Panc1 (cell line): Measurements from ENCODE around the gene ZNF74. TPM values are rescaled to one million over a fixed set of nuclear protein-coding genes. Genes with fewer than 3 reads are reported as not detected.

Experiments used
- ATAC-seq: fragments of 200-7000 bp; cut with Tn5 transposase; 2 replicates; pipeline ENCODE4 v1.9.1; 2020; ENCODE audit warnings: mild to moderate bottlenecking, moderate library complexity
- BruUV-seq: library from RNA; stranded (reverse); fragments of 400-500 nt; replicated peaks from 2 replicates; lab custom pipeline; 2021; lab: Mats Ljungman, UMichigan
- CTCF ChIA-PET: fragments of 300-600 bp; sonication (Branson Sonifier 250); formaldehyde crosslinking; loops from one replicate; lab custom pipeline; 2022; ENCODE audit warnings: antibody characterized with exemption; lab: Charles Lee
- POLR2A ChIA-PET: fragments of 300-600 bp; sonication (Branson Sonifier 250); formaldehyde crosslinking; loops from one replicate; lab custom pipeline; 2022; ENCODE audit warnings: antibody characterized with exemption; lab: Charles Lee
- DNase-seq: peaks from one replicate; pipeline ENCODE4 v3.0.0-alpha.2; 2010; ENCODE audit warnings: low read depth, low spot score
- H3K27ac ChIP-seq: 2 replicates; pipeline ENCODE4 v1.5.1; 2011; ENCODE audit warnings: mild to moderate bottlenecking, low read length, inconsistent platforms
- H3K27me3 ChIP-seq: fragments of 200-500 bp; sonication (Bioruptor generic); 2 replicates; pipeline ENCODE4 v1.6.0; 2014; ENCODE audit warnings: low read length, inconsistent platforms; ENCODE audit not compliant: control insufficient read depth, insufficient read depth
- H3K36me3 ChIP-seq: fragments of 200-500 bp; sonication (Bioruptor generic); 2 replicates; pipeline ENCODE4 v1.5.1; 2014; ENCODE audit warnings: inconsistent platforms, mild to moderate bottlenecking, low read length, moderate library complexity; ENCODE audit not compliant: control insufficient read depth, insufficient read depth
- H3K4me1 ChIP-seq: 2 replicates; pipeline ENCODE4 v1.5.1; 2011; ENCODE audit warnings: inconsistent platforms, mild to moderate bottlenecking, low read length, moderate library complexity; ENCODE audit not compliant: control insufficient read depth, insufficient read depth
- H3K4me3 ChIP-seq, 2 experiments: 2 replicates each; pipeline ENCODE4 v1.5.1; 2011 to 2012; ENCODE audit warnings: low read depth in 2 of 2, low read length in 2 of 2, mild to moderate bottlenecking in 2 of 2, inconsistent platforms in 1 of 2, moderate library complexity in 1 of 2
- H3K9me3 ChIP-seq: fragments of 200-500 bp; sonication (Bioruptor generic); 2 replicates; pipeline ENCODE4 v1.5.1; 2014; ENCODE audit warnings: low read depth, mild to moderate bottlenecking, inconsistent platforms, low read length, moderate library complexity; ENCODE audit not compliant: control insufficient read depth, insufficient read depth
- POLR2AphosphoS5 ChIP-seq: IDR thresholded peaks from 2 replicates; pipeline ENCODE4 v1.6.1; 2012; ENCODE audit warnings: mild to moderate bottlenecking, low read depth, low read length, moderate library complexity
- REST ChIP-seq, 2 experiments: IDR thresholded peaks; 2 replicates each; pipeline ENCODE4 v1.6.1; 2011 to 2012; ENCODE audit warnings: low read depth in 2 of 2, control low read depth in 1 of 2, low read length in 1 of 2, mild to moderate bottlenecking in 1 of 2, moderate library complexity in 1 of 2; ENCODE audit not compliant: insufficient read depth in 1 of 2
- SIN3A ChIP-seq: IDR thresholded peaks from 2 replicates; pipeline ENCODE4 v1.6.1; 2012; ENCODE audit warnings: low read depth, mild to moderate bottlenecking, low read length, moderate library complexity, borderline replicate concordance; ENCODE audit not compliant: insufficient read depth
- TCF7L2 ChIP-seq: IDR thresholded peaks from 2 replicates; pipeline ENCODE4 v1.6.1; 2011; ENCODE audit warnings: mild to moderate bottlenecking, low read depth, low read length, inconsistent platforms
- in situ Hi-C: cut with HindIII; loops from 2 replicates; pipeline ENCODE4 v1.10.0; 2016; ENCODE audit warnings: low sequenced_read_pairs, low pct_unique_long_range_greater_than_20kb
- intact Hi-C: fragments of 100-400 bp; cut with micrococcal nuclease; formaldehyde crosslinking; loops from one replicate; pipeline ENCODE4 v1.10.0; 2022; ENCODE audit not compliant: unreplicated experiment
- total RNA-seq: library from RNA; stranded (reverse); gene quantifications from one replicate; pipeline ENCODE4 v1.2.1, GENCODE V29; 2021; ENCODE audit not compliant: unreplicated experiment
- TF ChIP-seq, protein P1 (sequence below): fragments of 450-650 bp; IDR thresholded peaks from 2 replicates; pipeline ENCODE4 v1.5.1; 2017; ENCODE audit warnings: mild to moderate bottlenecking

Gene ZNF74
- total RNA-seq, 1 experiment from 2014 or later: 13.2 TPM

DNA sequence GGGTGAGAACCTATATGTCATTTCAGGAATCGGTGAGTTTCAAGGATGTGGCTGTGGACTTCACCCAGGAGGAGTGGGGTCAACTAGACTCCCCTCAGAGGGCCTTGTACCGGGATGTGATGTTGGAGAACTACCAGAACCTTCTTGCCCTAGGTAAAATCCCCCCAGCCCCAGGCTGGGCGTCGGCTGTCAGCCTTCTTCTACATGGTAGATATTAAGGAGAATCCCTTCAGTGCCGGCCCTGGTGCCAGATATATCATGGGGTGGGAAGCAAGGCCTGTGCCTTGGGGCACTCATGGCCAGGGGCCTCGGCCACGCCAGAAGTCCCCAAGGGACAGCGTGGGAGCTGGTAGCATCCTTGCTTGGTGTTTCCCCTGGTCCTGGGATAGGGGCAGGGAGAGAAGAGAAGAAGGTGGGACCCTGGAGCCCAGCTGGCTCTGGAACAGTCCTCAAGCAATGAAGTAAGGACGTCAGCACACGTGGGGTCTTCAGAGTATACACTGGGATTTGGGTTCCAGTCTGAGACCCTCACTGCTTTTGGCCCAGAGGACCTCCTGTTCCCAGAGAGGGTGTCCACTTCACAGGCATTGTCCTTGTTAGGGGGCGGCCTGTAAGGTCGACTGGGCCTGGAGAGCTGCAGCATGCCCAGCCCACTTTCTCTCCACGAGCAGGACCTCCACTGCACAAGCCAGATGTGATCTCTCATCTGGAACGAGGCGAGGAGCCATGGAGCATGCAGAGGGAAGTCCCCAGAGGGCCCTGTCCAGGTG lies 6.8 kb downstream of the ZNF74 start:
- Histone ChIP-seq H3K4me1 (no peaks in the 10 kb centered on the region), H3K9me3 (no peaks in the 10 kb centered on the region), H3K4me3 (no peak overlapping the region), H3K36me3 (no peaks in the 10 kb centered on the region), H3K27ac (no peak overlapping the region), H3K27me3 (no peaks in the 10 kb centered on the region)
- DNase-seq (no peak), ATAC-seq (no peak)
- intact Hi-C loops: no loop called here
- TF ChIP-seq SIN3A (no peak), TCF7L2 (no peak), REST (IDR thresholded peaks at IDR 0.05; ENCODE audit: insufficient read depth in 1 of 2, low read depth in 2 of 2, low read length in 1 of 2) (no peak), POLR2AphosphoS5 (no peak)
- ChIA-PET CTCF (no interaction called here), POLR2A (no interaction called here)
- in situ Hi-C loops: no loop called here
- no TSS peak for BruUV-seq

GRCh38 chr22:20401376-20402014 lies 7.5 kb downstream of the ZNF74 start:
- ChIA-PET CTCF (no interaction called here), POLR2A (no interaction called here)
- intact Hi-C loops: no loop called here

More at GRCh38 chr22:20401376-20402014, 7.5 kb downstream of the ZNF74 start:
- DNase-seq (no peak), ATAC-seq (no peak)
- Histone ChIP-seq H3K27me3 (no peaks in the 10 kb centered on the region), H3K36me3 (no peaks in the 10 kb centered on the region), H3K4me3 (no peak overlapping the region), H3K27ac (no peak overlapping the region), H3K9me3 (no peaks in the 10 kb centered on the region), H3K4me1 (no peaks in the 10 kb centered on the region)
- TF ChIP-seq, protein P1, sequence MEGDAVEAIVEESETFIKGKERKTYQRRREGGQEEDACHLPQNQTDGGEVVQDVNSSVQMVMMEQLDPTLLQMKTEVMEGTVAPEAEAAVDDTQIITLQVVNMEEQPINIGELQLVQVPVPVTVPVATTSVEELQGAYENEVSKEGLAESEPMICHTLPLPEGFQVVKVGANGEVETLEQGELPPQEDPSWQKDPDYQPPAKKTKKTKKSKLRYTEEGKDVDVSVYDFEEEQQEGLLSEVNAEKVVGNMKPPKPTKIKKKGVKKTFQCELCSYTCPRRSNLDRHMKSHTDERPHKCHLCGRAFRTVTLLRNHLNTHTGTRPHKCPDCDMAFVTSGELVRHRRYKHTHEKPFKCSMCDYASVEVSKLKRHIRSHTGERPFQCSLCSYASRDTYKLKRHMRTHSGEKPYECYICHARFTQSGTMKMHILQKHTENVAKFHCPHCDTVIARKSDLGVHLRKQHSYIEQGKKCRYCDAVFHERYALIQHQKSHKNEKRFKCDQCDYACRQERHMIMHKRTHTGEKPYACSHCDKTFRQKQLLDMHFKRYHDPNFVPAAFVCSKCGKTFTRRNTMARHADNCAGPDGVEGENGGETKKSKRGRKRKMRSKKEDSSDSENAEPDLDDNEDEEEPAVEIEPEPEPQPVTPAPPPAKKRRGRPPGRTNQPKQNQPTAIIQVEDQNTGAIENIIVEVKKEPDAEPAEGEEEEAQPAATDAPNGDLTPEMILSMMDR: no peak
- TF ChIP-seq TCF7L2 (no peak), REST (IDR thresholded peaks at IDR 0.05; ENCODE audit: insufficient read depth in 1 of 2, low read depth in 2 of 2, low read length in 1 of 2) (no peak), SIN3A (no peak), POLR2AphosphoS5 (no peak)
- in situ Hi-C loops: no loop called here
- BruUV-seq: no TSS peak
